ENCODE results near the gene EXOC4. TPM values are rescaled to one million over a fixed set of nuclear protein-coding genes. Genes with fewer than 3 reads are reported as not detected.
A peak's percentile ranks its signal among the peaks of the same experiment; 100 is the strongest.

The EXOC4 gene
- total and polyA plus RNA-seq, 7 donors: 7.6 to 63.0 (median 29.1) TPM

DNA sequence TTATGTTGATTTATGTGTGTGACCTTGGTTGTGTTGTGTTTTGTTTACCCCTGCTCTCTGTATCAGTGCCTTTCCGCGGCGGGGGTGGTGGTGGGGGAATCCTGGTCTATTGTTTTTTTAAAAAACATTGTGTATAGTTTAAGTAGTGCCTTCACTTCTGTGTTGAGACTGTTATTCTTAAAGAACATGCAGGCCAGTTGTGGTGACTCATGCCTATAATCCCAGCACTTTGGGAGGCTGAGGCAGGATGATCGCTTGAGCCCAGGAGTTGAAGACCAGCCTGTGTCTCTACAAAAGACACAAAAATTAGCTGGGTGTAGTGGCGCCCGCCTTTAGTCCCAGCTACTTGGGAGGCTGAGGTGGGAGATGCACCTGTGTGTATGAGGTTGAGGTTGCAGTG lies 445.2 kb downstream of the EXOC4 start:
- DNase-seq: no peak
- WGBS, 3 donors: 97 to 98% (median 98%) methylated on average over 6 of the region's 6 CpGs
- peaks cover 4% of the 10 kb centered on the region for H3K4me1 ChIP-seq
- TF ChIP-seq, protein P1, sequence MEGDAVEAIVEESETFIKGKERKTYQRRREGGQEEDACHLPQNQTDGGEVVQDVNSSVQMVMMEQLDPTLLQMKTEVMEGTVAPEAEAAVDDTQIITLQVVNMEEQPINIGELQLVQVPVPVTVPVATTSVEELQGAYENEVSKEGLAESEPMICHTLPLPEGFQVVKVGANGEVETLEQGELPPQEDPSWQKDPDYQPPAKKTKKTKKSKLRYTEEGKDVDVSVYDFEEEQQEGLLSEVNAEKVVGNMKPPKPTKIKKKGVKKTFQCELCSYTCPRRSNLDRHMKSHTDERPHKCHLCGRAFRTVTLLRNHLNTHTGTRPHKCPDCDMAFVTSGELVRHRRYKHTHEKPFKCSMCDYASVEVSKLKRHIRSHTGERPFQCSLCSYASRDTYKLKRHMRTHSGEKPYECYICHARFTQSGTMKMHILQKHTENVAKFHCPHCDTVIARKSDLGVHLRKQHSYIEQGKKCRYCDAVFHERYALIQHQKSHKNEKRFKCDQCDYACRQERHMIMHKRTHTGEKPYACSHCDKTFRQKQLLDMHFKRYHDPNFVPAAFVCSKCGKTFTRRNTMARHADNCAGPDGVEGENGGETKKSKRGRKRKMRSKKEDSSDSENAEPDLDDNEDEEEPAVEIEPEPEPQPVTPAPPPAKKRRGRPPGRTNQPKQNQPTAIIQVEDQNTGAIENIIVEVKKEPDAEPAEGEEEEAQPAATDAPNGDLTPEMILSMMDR (IDR thresholded peaks at IDR 0.05): no peak
- H3K9me3 ChIP-seq: no peaks in the 10 kb centered on the region
- no peaks in the 10 kb centered on the region for H3K27me3 ChIP-seq (ENCODE audit: insufficient read depth in 3 of 3, low read length in 2 of 3)
- intact Hi-C loops (cut with DNase I): no loop called here
- no peak for ATAC-seq
- no peaks in the 10 kb centered on the region for H3K36me3 ChIP-seq (ENCODE audit: insufficient read depth in 1 of 2, low read depth in 1 of 2)
- H3K27ac ChIP-seq: no peak overlapping the region
- no peak overlapping the region for H3K4me3 ChIP-seq

DNA sequence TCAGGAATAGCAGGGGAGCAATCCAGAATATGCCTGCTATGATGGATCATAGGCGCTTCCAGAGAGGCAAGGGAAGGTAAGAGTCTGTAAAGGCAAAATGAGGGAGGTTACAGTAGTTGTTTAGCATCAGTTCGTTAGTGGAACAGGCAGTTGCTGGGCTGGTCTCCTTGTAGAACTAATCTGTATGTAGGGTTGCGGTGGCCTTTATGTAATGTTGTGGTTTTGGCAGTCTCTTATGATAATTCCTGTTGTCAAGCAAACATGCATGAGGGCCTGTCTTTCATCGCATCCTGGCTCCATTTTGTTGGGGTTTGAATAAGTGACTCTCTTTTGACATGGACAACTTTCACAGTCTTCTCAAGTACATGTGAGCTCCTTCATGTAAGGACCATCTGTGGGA lies 446.5 kb downstream of the EXOC4 start:
- ATAC-seq: no peak
- TF ChIP-seq, protein P1 (IDR thresholded peaks at IDR 0.05): no peak
- 88 to 95% (median 88%) methylated on average over 4 of the region's 4 CpGs for WGBS, 3 donors
- no peak overlapping the region for H3K27ac ChIP-seq
- no peaks in the 10 kb centered on the region for H3K36me3 ChIP-seq (ENCODE audit: insufficient read depth in 1 of 2, low read depth in 1 of 2)
- no peak for DNase-seq
- H3K4me1 ChIP-seq: peaks cover 7% of the 10 kb centered on the region
- intact Hi-C loops (cut with DNase I): no loop called here
- no peaks in the 10 kb centered on the region for H3K9me3 ChIP-seq
- no peaks in the 10 kb centered on the region for H3K27me3 ChIP-seq (ENCODE audit: insufficient read depth in 3 of 3, low read length in 2 of 3)
- H3K4me3 ChIP-seq: no peak overlapping the region

DNA sequence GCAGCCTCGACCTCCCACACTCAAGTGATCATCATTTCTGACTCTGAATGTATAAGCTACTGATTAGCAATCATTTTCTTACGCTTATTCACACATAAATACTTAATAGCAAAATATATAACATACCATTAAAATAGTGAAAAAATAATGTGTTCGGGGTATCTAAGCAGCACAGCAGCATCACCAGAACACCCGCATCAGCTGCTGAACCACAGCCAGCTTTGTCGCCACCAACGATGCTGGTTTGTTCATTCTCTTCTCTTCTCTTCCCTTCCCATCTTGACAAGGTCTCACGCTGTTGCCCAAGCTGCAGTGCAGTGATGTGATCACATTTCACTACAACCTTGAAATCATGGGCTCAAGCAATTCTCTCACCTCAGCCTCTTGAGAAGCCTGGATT lies 449.2 kb downstream of the EXOC4 start:
- WGBS, 3 donors: 61 to 69% (median 63%) methylated on average over 6 to 7 of the region's 7 CpGs
- no peaks in the 10 kb centered on the region for H3K9me3 ChIP-seq

DNA sequence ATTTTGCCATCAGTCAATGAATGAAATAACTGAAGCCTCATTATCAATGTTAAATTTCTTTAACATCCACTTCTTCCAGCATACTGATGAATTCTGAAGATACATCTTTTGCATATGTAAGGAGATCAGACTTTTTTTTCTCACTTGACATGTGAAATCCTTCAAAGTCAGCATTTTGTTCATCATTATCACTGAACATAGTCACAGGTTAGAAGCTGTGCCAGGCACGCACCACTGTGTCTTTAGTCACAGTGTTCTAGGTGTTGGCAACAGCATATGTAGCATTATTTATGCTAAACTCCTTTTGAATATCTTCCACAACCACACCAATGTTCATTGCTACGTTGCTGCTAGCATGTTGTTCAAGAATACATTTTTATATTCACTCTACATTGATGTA lies 450.1 kb downstream of the EXOC4 start:
- Histone ChIP-seq H3K4me1 (peaks cover 7% of the 10 kb centered on the region), H3K27me3 (ENCODE audit: insufficient read depth in 3 of 3, low read length in 2 of 3) (no peaks in the 10 kb centered on the region), H3K36me3 (ENCODE audit: insufficient read depth in 1 of 2, low read depth in 1 of 2) (no peaks in the 10 kb centered on the region), H3K9me3 (no peaks in the 10 kb centered on the region), H3K4me3 (no peak overlapping the region), H3K27ac (peak overlapping the region; percentile 3)
- TF ChIP-seq, protein P1 (IDR thresholded peaks at IDR 0.05): no peak
- 27 to 68% (median 60%) methylated on average over 2 of the region's 2 CpGs for WGBS, 3 donors
- intact Hi-C loops (cut with DNase I): no loop called here
- ATAC-seq (no peak), DNase-seq (no peak)

More for the DNA sequence above, 449.2 kb downstream of the EXOC4 start:
- H3K4me1 ChIP-seq: peaks cover 7% of the 10 kb centered on the region
- intact Hi-C loops (cut with DNase I): no loop called here
- H3K27me3 ChIP-seq (ENCODE audit: insufficient read depth in 3 of 3, low read length in 2 of 3): no peaks in the 10 kb centered on the region
- H3K27ac ChIP-seq: no peak overlapping the region
- H3K4me3 ChIP-seq: no peak overlapping the region
- no peaks in the 10 kb centered on the region for H3K36me3 ChIP-seq (ENCODE audit: insufficient read depth in 1 of 2, low read depth in 1 of 2)
- TF ChIP-seq, protein P1 (IDR thresholded peaks at IDR 0.05): no peak
- DNase-seq: no peak
- ATAC-seq: no peak

DNA sequence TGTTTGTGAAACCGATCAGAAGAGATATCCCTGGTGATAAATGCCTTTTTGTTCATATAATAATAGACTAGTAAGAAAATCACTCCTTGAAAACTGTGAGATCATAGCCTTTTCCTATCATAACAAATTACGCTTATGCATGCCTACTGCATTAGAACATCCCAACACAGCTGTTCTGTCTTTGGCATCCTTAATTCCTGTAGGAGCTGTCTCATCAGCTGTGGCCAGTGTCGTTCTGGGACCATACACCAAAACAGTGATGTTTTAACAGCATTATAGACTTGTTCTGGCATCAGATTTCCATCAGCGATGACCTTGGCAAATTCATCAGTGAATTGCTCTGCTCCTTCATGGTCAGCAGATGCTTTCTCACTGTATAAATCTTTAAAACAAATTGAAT lies 450.7 kb downstream of the EXOC4 start:
- Histone ChIP-seq H3K27me3 (ENCODE audit: insufficient read depth in 3 of 3, low read length in 2 of 3) (no peaks in the 10 kb centered on the region), H3K4me1 (peaks cover 7% of the 10 kb centered on the region), H3K36me3 (ENCODE audit: insufficient read depth in 1 of 2, low read depth in 1 of 2) (no peaks in the 10 kb centered on the region), H3K27ac (peak overlapping the region; percentile 3), H3K9me3 (no peaks in the 10 kb centered on the region), H3K4me3 (no peak overlapping the region)
- 30 to 41% (median 37%) methylated on average over 4 of the region's 4 CpGs for WGBS, 3 donors
- TF ChIP-seq, protein P1 (IDR thresholded peaks at IDR 0.05): no peak
- intact Hi-C loops (cut with DNase I): no loop called here
- peak; percentile 36 to 65 (median 41) for ATAC-seq
- no peak for DNase-seq
